BE2C (cell line): Measurements from ENCODE around the gene WNT2.
"Not testable (repeated sequence)": the region's sequence is repeated elsewhere in the genome, so short reads cannot be mapped to it uniquely, and the experiment has no call there.

Source experiments
- DNase-seq: peaks from one replicate; pipeline ENCODE4 v3.0.0-alpha.2; 2020
- H3K27me3 ChIP-seq: fragments of 250-450 bp; sonication (Bioruptor Pico); 2 replicates; pipeline ENCODE4 v1.5.1; 2020; ENCODE audit warnings: mild to moderate bottlenecking
- H3K36me3 ChIP-seq: fragments of 250-450 bp; sonication (Bioruptor Pico); 2 replicates; pipeline ENCODE4 v1.5.1; 2020; ENCODE audit warnings: mild to moderate bottlenecking
- H3K4me1 ChIP-seq: fragments of 250-450 bp; sonication (Bioruptor Pico); 2 replicates; pipeline ENCODE4 v1.5.1; 2020
- H3K4me3 ChIP-seq: 2 replicates; pipeline ENCODE4 v1.5.1; 2011; ENCODE audit warnings: low read depth, low read length
- H3K9me3 ChIP-seq: fragments of 250-450 bp; sonication (Bioruptor Pico); 2 replicates; pipeline ENCODE4 v1.5.1; 2020
- CTCF ChIP-seq: IDR thresholded peaks from 2 replicates; pipeline ENCODE4 v1.5.1; 2012; ENCODE audit warnings: mild to moderate bottlenecking, low read depth, low read length

Gene WNT2

GRCh38 chr7:117250801-117251200 lies 72.1 kb downstream of the WNT2 start:
- H3K9me3 ChIP-seq, result no peaks in the 10 kb centered on the region
- no peaks in the 10 kb centered on the region for H3K4me1 ChIP-seq
- no peak for DNase-seq
- H3K36me3 ChIP-seq, result no peaks in the 10 kb centered on the region
- no peak for TF ChIP-seq CTCF
- H3K4me3 ChIP-seq, result no peak overlapping the region
- peaks cover 2% of the 10 kb centered on the region; the same call in 1 of the 2 replicates for H3K27me3 ChIP-seq

GRCh38 chr7:117250245-117250644 lies 72.6 kb downstream of the WNT2 start:
- no peak for DNase-seq
- Histone ChIP-seq H3K9me3 (no peaks in the 10 kb centered on the region), H3K4me3 (no peak overlapping the region), H3K27me3 (no peaks in the 10 kb centered on the region; the same call in 1 of the 2 replicates), H3K36me3 (no peaks in the 10 kb centered on the region), H3K4me1 (no peaks in the 10 kb centered on the region)
- TF ChIP-seq CTCF, result no peak

- Histone ChIP-seq H3K36me3 (no peaks in the 10 kb centered on the region), H3K9me3 (no peaks in the 10 kb centered on the region), H3K4me3 (no peak overlapping the region), H3K27me3 (no peaks in the 10 kb centered on the region; the same call in 1 of the 2 replicates), H3K4me1 (no peaks in the 10 kb centered on the region)
- TF ChIP-seq CTCF, result no peak
- no peak for DNase-seq
Measured at GRCh38 chr7:117249696-117250095, 73.2 kb downstream of the WNT2 start.

- peak; percentile 18 for DNase-seq
- no peaks in the 10 kb centered on the region for H3K4me1 ChIP-seq
- no peak overlapping the region for H3K4me3 ChIP-seq
- H3K27me3 ChIP-seq, result no peaks in the 10 kb centered on the region; the same call in 1 of the 2 replicates
- no peaks in the 10 kb centered on the region for H3K9me3 ChIP-seq
- H3K36me3 ChIP-seq, result no peaks in the 10 kb centered on the region
- no peak for TF ChIP-seq CTCF
Measured at GRCh38 chr7:117248829-117249228, 74.0 kb downstream of the WNT2 start.

- DNase-seq, result no peak
- no peaks in the 10 kb centered on the region for H3K36me3 ChIP-seq
- TF ChIP-seq CTCF, result no peak
- no peak overlapping the region for H3K4me3 ChIP-seq
- H3K9me3 ChIP-seq, result no peaks in the 10 kb centered on the region
- no peaks in the 10 kb centered on the region for H3K27me3 ChIP-seq
- H3K4me1 ChIP-seq, result no peaks in the 10 kb centered on the region
Measured at GRCh38 chr7:117247809-117248208, 75.0 kb downstream of the WNT2 start.

GRCh38 chr7:117245703-117246102 lies 77.2 kb downstream of the WNT2 start:
- H3K36me3 ChIP-seq, H3K27me3 ChIP-seq, H3K9me3 ChIP-seq, DNase-seq, H3K4me3 ChIP-seq, H3K4me1 ChIP-seq: not testable (repeated sequence)

- DNase-seq, result no peak
- H3K4me3 ChIP-seq, result no peak overlapping the region
- TF ChIP-seq CTCF, result no peak
- no peaks in the 10 kb centered on the region for H3K4me1 ChIP-seq
- no peaks in the 10 kb centered on the region for H3K9me3 ChIP-seq
- no peaks in the 10 kb centered on the region; the same call in 1 of the 2 replicates for H3K27me3 ChIP-seq
- no peaks in the 10 kb centered on the region for H3K36me3 ChIP-seq
Measured at GRCh38 chr7:117243390-117243789, 79.5 kb downstream of the WNT2 start.
